ENCODE measurements around the gene NUDT5. TPM values are rescaled to one million over a fixed set of nuclear protein-coding genes. Genes with fewer than 3 reads are reported as not detected.

NUDT5 gene
- total and polyA plus RNA-seq, 2 donors (not counting 1 experiment from before 2014, with no cell fraction given): 25.9 to 39.9 TPM

DNA sequence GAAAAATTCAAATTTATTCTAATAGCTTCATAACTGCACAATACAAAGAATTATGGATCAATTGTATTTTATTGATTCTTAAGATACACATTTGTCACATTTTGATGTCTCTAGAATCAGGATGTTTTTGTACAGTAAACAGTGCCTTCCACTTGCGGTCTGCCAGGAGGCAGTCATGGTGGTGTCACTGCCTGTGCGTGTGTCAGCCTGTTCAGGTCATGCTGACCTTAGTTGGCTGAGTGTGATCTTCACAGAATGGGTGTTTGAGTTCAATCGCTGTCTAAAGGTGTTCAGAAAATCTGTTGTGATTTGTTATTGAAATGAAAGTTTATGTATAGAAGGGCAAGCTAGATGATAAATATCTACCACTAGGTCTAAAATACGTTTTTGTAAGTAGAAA is 45.5 kb downstream of the NUDT5 start:
- Histone ChIP-seq H3K4me3 (ENCODE audit: control extremely low read depth in 1 of 5, extremely low read depth in 1 of 5, insufficient read depth in 1 of 5, low read depth in 2 of 5, low read length in 4 of 5) (no peak overlapping the region), H4K20me1 (ENCODE audit: control insufficient read depth, insufficient read depth, low read length, poor library complexity, severe bottlenecking) (no peaks in the 10 kb centered on the region), H3K27ac (ENCODE audit: low read length in 2 of 2) (no peak overlapping the region), H3K4me1 (ENCODE audit: control insufficient read depth in 2 of 2, insufficient read depth in 2 of 2, low read length in 2 of 2) (no peaks in the 10 kb centered on the region), H3K27me3 (replicated peaks in 1 of 4; ENCODE audit: control extremely low read depth in 1 of 4, control insufficient read depth in 3 of 4, insufficient read depth in 4 of 4, low read length in 3 of 4) (no peaks in the 10 kb centered on the region), H3K79me2 (ENCODE audit: control insufficient read depth, insufficient read depth, low read length) (no peaks in the 10 kb centered on the region), H3K4me2 (replicated peaks; ENCODE audit: low read depth, low read length, poor library complexity, severe bottlenecking) (no peak overlapping the region), H3K36me3 (replicated peaks in 1 of 2; ENCODE audit: control extremely low read depth in 1 of 2, control insufficient read depth in 1 of 2, extremely low read depth in 1 of 2, insufficient read depth in 2 of 2, low read length in 1 of 2) (peaks cover 9 to 18% of the 10 kb centered on the region in 2 experiments), H2AFZ (ENCODE audit: insufficient read depth, low read depth, low read length, poor library complexity, severe bottlenecking) (no peak overlapping the region), H3K9ac (ENCODE audit: low read length) (no peak overlapping the region), H3K9me3 (ENCODE audit: control extremely low read depth in 1 of 3, control insufficient read depth in 2 of 3, insufficient read depth in 1 of 3, low read length in 2 of 3) (no peaks in the 10 kb centered on the region)
- ChIA-PET POLR2A (no interaction called here), CTCF (no interaction called here)
- TF ChIP-seq EZH2 (IDR thresholded peaks at IDR 0.05; ENCODE audit: borderline replicate concordance, insufficient read depth, low read depth, low read length, poor library complexity, severe bottlenecking) (no peak), CTCF (IDR thresholded peaks at IDR 0.05) (no peak)
- 100% methylated on average over 1 of the region's 4 CpGs for WGBS (ENCODE audit: insufficient coverage)
- Mint-ChIP-seq H3K4me1 (no peaks in the 10 kb centered on the region), H3K27ac (no peak overlapping the region), H3K27me3 (no peaks in the 10 kb centered on the region), H3K9me3 (ENCODE audit: insufficient read depth) (no peaks in the 10 kb centered on the region), H3K4me3 (no peak overlapping the region)
- no peak for DNase-seq
- no peak for ATAC-seq (ENCODE audit: low read depth)
- intact Hi-C loops (cut with micrococcal nuclease): no loop called here

GRCh38 chr10:12144538-12144937 is 51.2 kb downstream of the NUDT5 start:
- TF ChIP-seq EZH2 (IDR thresholded peaks at IDR 0.05; ENCODE audit: borderline replicate concordance, insufficient read depth, low read depth, low read length, poor library complexity, severe bottlenecking) (no peak), CTCF (IDR thresholded peaks at IDR 0.05) (no peak)
- WGBS (ENCODE audit: insufficient coverage): 95% methylated on average over 2 of the region's 3 CpGs
- Mint-ChIP-seq H3K9me3 (ENCODE audit: insufficient read depth) (no peaks in the 10 kb centered on the region), H3K4me1 (no peaks in the 10 kb centered on the region), H3K4me3 (no peak overlapping the region), H3K27ac (no peak overlapping the region), H3K27me3 (no peaks in the 10 kb centered on the region)
- Histone ChIP-seq H3K36me3 (replicated peaks in 1 of 2; ENCODE audit: control extremely low read depth in 1 of 2, control insufficient read depth in 1 of 2, extremely low read depth in 1 of 2, insufficient read depth in 2 of 2, low read length in 1 of 2) (peaks cover 2 to 25% of the 10 kb centered on the region in 2 experiments), H3K4me2 (replicated peaks; ENCODE audit: low read depth, low read length, poor library complexity, severe bottlenecking) (no peak overlapping the region), H3K4me1 (ENCODE audit: control insufficient read depth in 2 of 2, insufficient read depth in 2 of 2, low read length in 2 of 2) (no peaks in the 10 kb centered on the region), H3K27me3 (replicated peaks in 1 of 4; ENCODE audit: control extremely low read depth in 1 of 4, control insufficient read depth in 3 of 4, insufficient read depth in 4 of 4, low read length in 3 of 4) (no peaks in the 10 kb centered on the region), H3K4me3 (ENCODE audit: control extremely low read depth in 1 of 5, extremely low read depth in 1 of 5, insufficient read depth in 1 of 5, low read depth in 2 of 5, low read length in 4 of 5) (no peak overlapping the region), H2AFZ (ENCODE audit: insufficient read depth, low read depth, low read length, poor library complexity, severe bottlenecking) (no peak overlapping the region), H3K9me3 (ENCODE audit: control extremely low read depth in 1 of 3, control insufficient read depth in 2 of 3, insufficient read depth in 1 of 3, low read length in 2 of 3) (no peaks in the 10 kb centered on the region), H3K9ac (ENCODE audit: low read length) (no peak overlapping the region), H4K20me1 (ENCODE audit: control insufficient read depth, insufficient read depth, low read length, poor library complexity, severe bottlenecking) (no peaks in the 10 kb centered on the region), H3K27ac (ENCODE audit: low read length in 2 of 2) (no peak overlapping the region), H3K79me2 (ENCODE audit: control insufficient read depth, insufficient read depth, low read length) (no peaks in the 10 kb centered on the region)
- ATAC-seq (ENCODE audit: low read depth) (no peak), DNase-seq (no peak)
- intact Hi-C loops (cut with micrococcal nuclease): no loop called here
- CTCF ChIA-PET: no interaction called here
- POLR2A ChIA-PET: no interaction called here
